Transverse colon (tissue), 3 donors: ENCODE measurements around the gene PTK7.

Experiments used
- CTCF ChIP-seq, 5 experiments: fragments of 200-600 bp in 3 of 5; fragments of 450-650 bp in 2 of 5; sonication (generic) in 3 of 5; IDR thresholded peaks; 1 replicate in 2 of 5; 2 replicates in 3 of 5; pipeline ENCODE4 v1.5.1; 2016 to 2017; ENCODE audit warnings: antibody characterized with exemption in 5 of 5, inconsistent platforms in 3 of 5, mild to moderate bottlenecking in 2 of 5, moderate library complexity in 1 of 5
- EP300 ChIP-seq: sonication (generic); formaldehyde crosslinking; IDR thresholded peaks from one replicate; pipeline ENCODE4 v1.6.1; 2017; ENCODE audit warnings: antibody characterized with exemption, low read depth
- POLR2A ChIP-seq: fragments of 450-650 bp; IDR thresholded peaks from one replicate; pipeline ENCODE4 v1.6.1; 2016; ENCODE audit warnings: antibody characterized with exemption, mild to moderate bottlenecking, moderate library complexity

- TF ChIP-seq CTCF (IDR thresholded peaks at IDR 0.05) (no peak), POLR2A (no peak), EP300 (no peak)
Measured at GRCh38 chr6:43189776-43190304, 113.7 kb downstream of the PTK7 start.
